ENCODE measurements around the gene ACP6. TPM values are rescaled to one million over a fixed set of nuclear protein-coding genes. Genes with fewer than 3 reads are reported as not detected.

The ACP6 gene
- total RNA-seq, 2 experiments from 2014 or later, result 20.0 to 38.6 TPM

DNA sequence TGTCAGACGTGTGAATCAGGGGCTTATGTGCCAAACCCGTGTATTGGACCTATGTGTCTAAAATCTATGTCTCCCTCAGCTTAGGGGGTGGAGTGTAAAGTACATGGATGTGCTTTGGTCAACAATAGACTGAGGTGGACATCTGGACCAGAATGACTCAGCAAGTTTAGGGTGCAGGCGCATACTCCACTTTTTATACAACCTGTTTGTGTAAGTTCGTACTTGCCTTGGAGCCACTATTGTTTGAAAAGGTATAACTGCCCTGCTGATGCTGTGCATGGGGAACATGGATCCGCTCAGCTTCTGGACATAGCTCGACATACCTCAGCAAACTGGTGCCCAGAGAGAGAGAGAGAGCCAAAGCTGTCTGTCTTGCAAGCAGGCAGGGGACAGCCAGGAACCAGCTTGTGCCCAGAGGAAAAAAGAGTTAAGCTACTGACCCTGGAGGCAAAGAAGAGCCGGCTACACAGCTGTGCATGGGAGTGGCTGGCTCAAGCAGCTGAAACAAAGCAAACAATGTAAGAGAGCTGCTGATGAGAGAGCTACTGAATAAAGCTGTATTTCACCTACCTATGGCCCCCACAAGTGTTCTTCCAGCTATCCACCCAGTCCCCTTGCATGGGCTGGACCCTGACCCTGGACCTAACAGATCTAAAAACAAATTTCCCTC lies 48.8 kb upstream of the ACP6 start:
- TF ChIP-seq EZH2phosphoT487 (IDR thresholded peaks at IDR 0.05; ENCODE audit: borderline replicate concordance, low read depth, low read length), result no peak
- TF ChIP-seq, protein P1, sequence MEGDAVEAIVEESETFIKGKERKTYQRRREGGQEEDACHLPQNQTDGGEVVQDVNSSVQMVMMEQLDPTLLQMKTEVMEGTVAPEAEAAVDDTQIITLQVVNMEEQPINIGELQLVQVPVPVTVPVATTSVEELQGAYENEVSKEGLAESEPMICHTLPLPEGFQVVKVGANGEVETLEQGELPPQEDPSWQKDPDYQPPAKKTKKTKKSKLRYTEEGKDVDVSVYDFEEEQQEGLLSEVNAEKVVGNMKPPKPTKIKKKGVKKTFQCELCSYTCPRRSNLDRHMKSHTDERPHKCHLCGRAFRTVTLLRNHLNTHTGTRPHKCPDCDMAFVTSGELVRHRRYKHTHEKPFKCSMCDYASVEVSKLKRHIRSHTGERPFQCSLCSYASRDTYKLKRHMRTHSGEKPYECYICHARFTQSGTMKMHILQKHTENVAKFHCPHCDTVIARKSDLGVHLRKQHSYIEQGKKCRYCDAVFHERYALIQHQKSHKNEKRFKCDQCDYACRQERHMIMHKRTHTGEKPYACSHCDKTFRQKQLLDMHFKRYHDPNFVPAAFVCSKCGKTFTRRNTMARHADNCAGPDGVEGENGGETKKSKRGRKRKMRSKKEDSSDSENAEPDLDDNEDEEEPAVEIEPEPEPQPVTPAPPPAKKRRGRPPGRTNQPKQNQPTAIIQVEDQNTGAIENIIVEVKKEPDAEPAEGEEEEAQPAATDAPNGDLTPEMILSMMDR (conservative IDR thresholded peaks at IDR 0.05; ENCODE audit: low read length), result no peak
- intact Hi-C loops (cut with micrococcal nuclease; ENCODE audit: unreplicated experiment), result no loop called here
- Histone ChIP-seq H3K27ac (ENCODE audit: low read depth, low read length, poor library complexity, severe bottlenecking) (no peak overlapping the region), H3K36me3 (ENCODE audit: insufficient read depth, low read length) (no peaks in the 10 kb centered on the region), H4K20me1 (ENCODE audit: insufficient read depth, low read length) (no peaks in the 10 kb centered on the region), H2AFZ (ENCODE audit: low read length) (no peak overlapping the region), H3K9me2 (ENCODE audit: insufficient read depth, low read length) (no peaks in the 10 kb centered on the region), H3K4me3 (ENCODE audit: low read depth, low read length, poor library complexity, severe bottlenecking) (no peak overlapping the region), H3K9me3 (ENCODE audit: low read length) (peaks cover 14% of the 10 kb centered on the region), H3K4me1 (ENCODE audit: insufficient read depth, low read length, poor library complexity, severe bottlenecking) (peaks cover 7% of the 10 kb centered on the region), H3K79me2 (ENCODE audit: insufficient read depth, low read depth, low read length) (no peaks in the 10 kb centered on the region), H3K4me2 (ENCODE audit: low read length) (no peak overlapping the region)
- POLR2A ChIA-PET, result no interaction called here
- no TSS peak for BruUV-seq (replicated peaks)
- CTCF ChIA-PET (ENCODE audit: unreplicated experiment), result no interaction called here
- DNase-seq (ENCODE audit: low spot score), result peak; percentile 46

DNA sequence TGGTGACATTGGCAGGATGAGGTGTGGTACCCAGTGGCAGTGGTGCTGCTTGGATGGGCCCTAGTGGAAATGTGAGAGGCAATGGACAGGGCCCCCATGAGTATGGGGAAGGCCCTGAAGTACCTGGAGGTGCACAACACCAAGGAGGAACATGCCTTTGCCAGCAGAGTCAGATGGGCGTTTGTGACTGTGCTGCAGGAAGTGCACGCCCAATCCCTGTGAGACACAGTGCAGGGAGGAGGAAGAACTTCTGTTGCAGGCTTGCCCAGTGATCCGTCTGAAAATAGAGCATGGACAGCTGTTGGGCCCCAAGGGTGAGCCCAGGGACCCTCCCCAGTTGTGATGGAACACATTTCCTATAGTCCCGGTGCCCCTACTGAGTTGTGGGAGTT lies 47.4 kb upstream of the ACP6 start:
- CTCF ChIA-PET (ENCODE audit: unreplicated experiment), result no interaction called here
- no peaks in the 10 kb centered on the region for H3K79me2 ChIP-seq (ENCODE audit: insufficient read depth, low read depth, low read length)
- POLR2A ChIA-PET, result no interaction called here

More for the DNA sequence above, 47.4 kb upstream of the ACP6 start:
- Histone ChIP-seq H3K36me3 (ENCODE audit: insufficient read depth, low read length) (no peaks in the 10 kb centered on the region), H3K4me2 (ENCODE audit: low read length) (no peak overlapping the region), H3K9me3 (ENCODE audit: low read length) (peaks cover 14% of the 10 kb centered on the region), H3K4me1 (ENCODE audit: insufficient read depth, low read length, poor library complexity, severe bottlenecking) (peaks cover 7% of the 10 kb centered on the region), H3K4me3 (ENCODE audit: low read depth, low read length, poor library complexity, severe bottlenecking) (no peak overlapping the region), H4K20me1 (ENCODE audit: insufficient read depth, low read length) (no peaks in the 10 kb centered on the region), H3K9me2 (ENCODE audit: insufficient read depth, low read length) (no peaks in the 10 kb centered on the region), H3K27ac (ENCODE audit: low read depth, low read length, poor library complexity, severe bottlenecking) (no peak overlapping the region), H2AFZ (ENCODE audit: low read length) (no peak overlapping the region)
- TF ChIP-seq, protein P1 (conservative IDR thresholded peaks at IDR 0.05; ENCODE audit: low read length), result no peak
- no peak for TF ChIP-seq EZH2phosphoT487 (IDR thresholded peaks at IDR 0.05; ENCODE audit: borderline replicate concordance, low read depth, low read length)
- BruUV-seq (replicated peaks), result no TSS peak
- DNase-seq (ENCODE audit: low spot score), result no peak
- intact Hi-C loops (cut with micrococcal nuclease; ENCODE audit: unreplicated experiment), result no loop called here
